Effector memory CD8-positive, alpha-beta T cell (primary cell): ENCODE measurements around the gene HFE.
"Not testable (repeated sequence)": the region's sequence is repeated elsewhere in the genome, so short reads cannot be mapped to it uniquely, and the experiment has no call there.

Source experiments
- ATAC-seq: fragments of 150-1000 bp; cut with Tn5 transposase; replicated peaks from 2 replicates; pipeline ENCODE4 v1.10.0; 2021; ENCODE audit warnings: mild to moderate bottlenecking, moderate library complexity
- DNase-seq, 3 experiments: peaks; one replicate each; pipeline ENCODE4 v3.0.0; 2021
- H3K27ac Mint-ChIP-seq, 2 donors: one replicate each; pipeline ENCODE4 v1.8.0; 2022; ENCODE audit warnings: mild to moderate bottlenecking in 2 of 2, mixed read lengths in 2 of 2, moderate library complexity in 2 of 2
- H3K27me3 Mint-ChIP-seq, 2 donors: one replicate each; pipeline ENCODE4 v1.8.0; 2022; ENCODE audit warnings: mixed read lengths in 2 of 2
- H3K36me3 Mint-ChIP-seq: one replicate; pipeline ENCODE4 v1.8.0; 2022; ENCODE audit warnings: mild to moderate bottlenecking, moderate library complexity, mixed read lengths; ENCODE audit not compliant: insufficient read depth
- H3K4me1 Mint-ChIP-seq, 2 donors: one replicate each; pipeline ENCODE4 v1.8.0; 2022; ENCODE audit warnings: low read depth in 2 of 2, mixed read lengths in 2 of 2
- H3K4me3 Mint-ChIP-seq, 2 donors: one replicate each; pipeline ENCODE4 v1.8.0; 2022; ENCODE audit warnings: mild to moderate bottlenecking in 2 of 2, mixed read lengths in 2 of 2, moderate library complexity in 2 of 2
- H3K9me3 Mint-ChIP-seq, 2 donors: one replicate each; pipeline ENCODE4 v1.8.0; 2022; ENCODE audit warnings: mixed read lengths in 2 of 2
- total RNA-seq, 9 experiments: gene quantifications; one replicate each; lab custom pipeline; 2026; lab: John Stamatoyannopoulos, UW

Gene HFE, protein sequence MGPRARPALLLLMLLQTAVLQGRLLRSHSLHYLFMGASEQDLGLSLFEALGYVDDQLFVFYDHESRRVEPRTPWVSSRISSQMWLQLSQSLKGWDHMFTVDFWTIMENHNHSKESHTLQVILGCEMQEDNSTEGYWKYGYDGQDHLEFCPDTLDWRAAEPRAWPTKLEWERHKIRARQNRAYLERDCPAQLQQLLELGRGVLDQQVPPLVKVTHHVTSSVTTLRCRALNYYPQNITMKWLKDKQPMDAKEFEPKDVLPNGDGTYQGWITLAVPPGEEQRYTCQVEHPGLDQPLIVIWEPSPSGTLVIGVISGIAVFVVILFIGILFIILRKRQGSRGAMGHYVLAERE
- 0 to 4.4 (median 0.67) reads per million in 9 experiments for total RNA-seq

DNA sequence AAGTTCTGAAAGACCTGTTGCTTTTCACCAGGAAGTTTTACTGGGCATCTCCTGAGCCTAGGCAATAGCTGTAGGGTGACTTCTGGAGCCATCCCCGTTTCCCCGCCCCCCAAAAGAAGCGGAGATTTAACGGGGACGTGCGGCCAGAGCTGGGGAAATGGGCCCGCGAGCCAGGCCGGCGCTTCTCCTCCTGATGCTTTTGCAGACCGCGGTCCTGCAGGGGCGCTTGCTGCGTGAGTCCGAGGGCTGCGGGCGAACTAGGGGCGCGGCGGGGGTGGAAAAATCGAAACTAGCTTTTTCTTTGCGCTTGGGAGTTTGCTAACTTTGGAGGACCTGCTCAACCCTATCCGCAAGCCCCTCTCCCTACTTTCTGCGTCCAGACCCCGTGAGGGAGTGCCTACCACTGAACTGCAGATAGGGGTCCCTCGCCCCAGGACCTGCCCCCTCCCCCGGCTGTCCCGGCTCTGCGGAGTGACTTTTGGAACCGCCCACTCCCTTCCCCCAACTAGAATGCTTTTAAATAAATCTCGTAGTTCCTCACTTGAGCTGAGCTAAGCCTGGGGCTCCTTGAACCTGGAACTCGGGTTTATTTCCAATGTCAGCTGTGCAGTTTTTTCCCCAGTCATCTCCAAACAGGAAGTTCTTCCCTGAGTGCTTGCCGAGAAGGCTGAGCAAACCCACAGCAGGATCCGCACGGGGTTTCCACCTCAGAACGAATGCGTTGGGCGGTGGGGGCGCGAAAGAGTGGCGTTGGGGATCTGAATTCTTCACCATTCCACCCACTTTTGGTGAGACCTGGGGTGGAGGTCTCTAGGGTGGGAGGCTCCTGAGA, at the start of gene HFE:
Gene HFE (plus strand): TSS at position 146 of the 832 bp plus-strand sequence. CDS start 12 bp downstream, at position 158.
- Mint-ChIP-seq H3K4me1 (peaks cover 18 to 20% of the 10 kb centered on the region in 2 donors), H3K27me3 (no peaks in the 10 kb centered on the region), H3K27ac (peak within 1 kb of the TSS; percentile 76 to 89), H3K9me3 (no peaks in the 10 kb centered on the region), H3K4me3 (peak within 1 kb of the TSS; percentile 87 to 90), H3K36me3 (peaks cover 3% of the 10 kb centered on the region)
- ATAC-seq = peak; percentile 31
- DNase-seq = peak in 2 of 3 experiments; percentile 13 to 21

DNA sequence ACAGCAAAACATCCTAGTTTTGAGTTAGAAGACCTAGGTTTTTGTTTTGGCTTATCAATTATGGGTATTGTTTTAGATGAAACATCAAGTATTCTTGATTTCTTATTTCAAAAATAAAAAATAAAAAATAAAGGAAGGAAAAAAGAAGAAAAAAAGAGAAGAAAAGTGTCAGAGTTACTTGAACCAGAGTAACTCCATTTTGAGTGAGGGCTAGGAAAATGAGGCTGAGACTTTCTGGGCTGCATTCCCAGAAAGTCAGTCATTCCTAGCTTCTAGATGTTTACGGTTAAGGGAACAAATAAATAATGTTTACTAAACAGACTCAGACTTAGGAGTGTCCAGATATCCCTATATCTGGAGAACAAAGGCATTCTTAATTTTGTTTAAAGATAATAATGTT, 45.3 kb upstream of the HFE start:
- Mint-ChIP-seq H3K4me1 (peaks cover 15 to 18% of the 10 kb centered on the region in 2 donors), H3K27ac (no peak overlapping the region), H3K9me3 (no peaks in the 10 kb centered on the region), H3K27me3 (no peaks in the 10 kb centered on the region), H3K4me3 (no peak overlapping the region), H3K36me3 (peaks cover 30% of the 10 kb centered on the region)
- ATAC-seq (no peak), DNase-seq (no peak)

DNA sequence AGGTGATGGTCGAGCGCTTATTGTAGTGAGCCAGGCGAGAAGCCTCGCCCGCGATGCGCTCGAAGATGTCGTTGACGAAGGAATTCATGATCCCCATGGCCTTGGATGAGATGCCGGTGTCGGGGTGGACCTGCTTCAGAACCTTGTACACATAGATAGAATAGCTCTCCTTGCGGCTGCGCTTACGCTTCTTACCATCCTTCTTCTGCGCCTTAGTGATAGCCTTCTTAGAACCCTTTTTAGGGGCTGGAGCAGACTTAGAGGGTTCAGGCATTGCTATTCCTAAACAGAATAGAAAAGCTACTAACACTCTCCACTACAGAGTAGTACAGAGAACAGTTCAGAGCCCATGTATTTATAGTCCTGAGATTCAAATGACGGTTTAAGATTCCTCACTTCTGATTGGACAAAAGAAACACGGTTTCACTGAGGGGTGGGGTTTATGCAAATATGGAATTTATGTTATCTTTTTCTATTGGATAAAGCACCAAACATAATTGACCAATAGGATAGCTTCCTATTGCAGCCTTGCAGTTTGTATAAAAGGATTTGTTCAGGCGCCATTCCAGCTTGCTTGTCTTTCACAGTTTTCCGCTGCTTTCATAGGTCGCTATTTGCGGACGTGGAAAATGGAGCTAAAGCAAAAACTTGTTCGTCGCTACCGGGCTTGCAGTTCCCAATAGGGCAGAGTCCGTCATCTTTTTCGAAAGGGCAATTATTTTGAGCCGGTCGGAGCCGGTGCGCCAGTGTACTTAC, 43.7 kb upstream of the HFE start:
- ATAC-seq (peak; percentile 79), DNase-seq (peak; percentile 61 to 75 (median 69))
- peak overlapping the region; percentile 91 to 94 for H3K27ac Mint-ChIP-seq
- H3K27me3 Mint-ChIP-seq = no peaks in the 10 kb centered on the region
- peaks cover 15 to 18% of the 10 kb centered on the region in 2 donors for H3K4me1 Mint-ChIP-seq
- H3K9me3 Mint-ChIP-seq = no peaks in the 10 kb centered on the region
- peaks cover 30% of the 10 kb centered on the region for H3K36me3 Mint-ChIP-seq
- H3K4me3 Mint-ChIP-seq = peak overlapping the region; percentile 88 to 94

DNA sequence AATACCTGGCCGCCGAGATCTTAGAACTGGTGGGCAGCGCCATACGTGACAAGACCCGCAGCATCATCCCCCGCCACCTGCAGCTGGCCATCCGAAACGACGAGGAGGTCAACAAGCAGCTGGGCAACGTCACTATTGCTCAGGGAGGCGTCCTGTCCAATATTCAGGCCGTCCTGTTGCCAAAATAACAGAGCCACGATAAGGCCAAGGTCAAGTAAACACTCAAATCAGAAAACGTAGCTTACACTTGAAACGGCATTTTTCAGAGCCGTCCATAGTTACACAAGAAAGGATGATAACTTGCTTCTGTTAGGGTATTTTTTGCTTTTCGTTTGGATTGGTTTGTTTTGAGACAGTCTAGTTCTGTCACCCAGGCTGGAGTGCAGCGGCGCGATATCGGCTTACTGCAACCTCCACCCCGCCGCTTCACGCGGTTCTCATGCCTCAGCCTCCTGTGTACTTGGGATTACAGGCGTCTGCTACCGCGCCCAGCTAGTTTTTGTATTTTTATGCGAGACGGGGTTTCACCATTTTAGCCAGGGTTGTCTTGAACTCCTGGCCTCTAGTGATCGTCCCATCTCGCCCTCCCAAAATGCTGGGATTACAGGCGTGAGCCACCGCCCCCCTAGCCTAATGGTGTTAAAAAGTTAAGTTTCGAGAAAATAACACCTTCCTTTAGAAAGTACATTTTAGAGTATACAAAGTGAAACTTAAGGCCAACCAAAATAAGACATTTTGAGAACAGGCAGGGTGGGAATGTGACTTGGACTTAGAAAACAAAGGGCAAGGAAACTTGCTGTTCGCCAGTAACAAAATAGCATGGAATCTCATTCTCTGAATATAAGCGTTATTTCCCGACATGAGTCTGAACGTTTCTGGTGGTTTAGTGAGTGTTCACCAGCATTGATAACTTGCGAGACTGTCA, 42.8 kb upstream of the HFE start:
- no peaks in the 10 kb centered on the region for H3K27me3 Mint-ChIP-seq
- no peaks in the 10 kb centered on the region for H3K9me3 Mint-ChIP-seq
- ATAC-seq (peak; percentile 25), DNase-seq (peak; percentile 37 to 46 (median 39))
- peaks cover 30% of the 10 kb centered on the region for H3K36me3 Mint-ChIP-seq
- H3K4me1 Mint-ChIP-seq = peaks cover 15 to 18% of the 10 kb centered on the region in 2 donors
- peak overlapping the region; percentile 88 to 94 for H3K4me3 Mint-ChIP-seq
- H3K27ac Mint-ChIP-seq = peak overlapping the region; percentile 91 to 94

DNA sequence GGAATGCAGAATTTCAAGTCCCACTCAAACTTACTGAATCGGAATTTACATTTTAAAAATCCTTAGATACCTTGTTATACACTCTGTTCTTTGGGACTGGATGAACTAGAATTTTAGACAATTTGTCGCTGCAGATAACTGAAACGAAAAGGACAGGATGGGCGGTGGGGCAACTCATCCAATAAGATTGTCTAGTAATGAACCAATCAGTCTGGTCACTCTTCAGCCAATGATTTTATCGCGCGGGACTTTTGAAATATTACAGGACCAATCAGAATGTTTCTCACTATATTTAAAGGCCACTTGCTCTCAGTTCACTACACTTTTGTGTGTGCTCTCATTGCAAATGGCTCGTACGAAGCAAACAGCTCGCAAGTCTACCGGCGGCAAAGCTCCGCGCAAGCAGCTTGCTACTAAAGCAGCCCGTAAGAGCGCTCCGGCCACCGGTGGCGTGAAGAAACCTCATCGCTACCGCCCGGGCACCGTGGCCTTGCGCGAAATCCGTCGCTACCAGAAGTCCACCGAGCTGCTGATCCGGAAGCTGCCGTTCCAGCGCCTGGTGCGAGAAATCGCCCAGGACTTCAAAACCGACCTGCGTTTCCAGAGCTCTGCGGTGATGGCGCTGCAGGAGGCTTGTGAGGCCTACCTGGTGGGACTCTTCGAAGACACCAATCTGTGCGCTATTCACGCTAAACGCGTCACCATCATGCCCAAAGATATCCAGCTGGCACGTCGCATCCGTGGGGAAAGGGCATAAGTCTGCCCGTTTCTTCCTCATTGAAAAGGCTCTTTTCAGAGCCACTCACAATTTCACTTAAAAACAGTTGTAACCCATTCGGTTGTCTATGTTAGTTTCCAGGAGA, 41.9 kb upstream of the HFE start:
- Mint-ChIP-seq H3K9me3 (no peaks in the 10 kb centered on the region), H3K4me3 (peak overlapping the region; percentile 88 to 94), H3K36me3 (peaks cover 30% of the 10 kb centered on the region), H3K27me3 (no peaks in the 10 kb centered on the region), H3K4me1 (peaks cover 15 to 18% of the 10 kb centered on the region in 2 donors), H3K27ac (peak overlapping the region; percentile 91 to 94)
- peak; percentile 85 to 88 (median 88) for DNase-seq
- peak; percentile 57 for ATAC-seq

DNA sequence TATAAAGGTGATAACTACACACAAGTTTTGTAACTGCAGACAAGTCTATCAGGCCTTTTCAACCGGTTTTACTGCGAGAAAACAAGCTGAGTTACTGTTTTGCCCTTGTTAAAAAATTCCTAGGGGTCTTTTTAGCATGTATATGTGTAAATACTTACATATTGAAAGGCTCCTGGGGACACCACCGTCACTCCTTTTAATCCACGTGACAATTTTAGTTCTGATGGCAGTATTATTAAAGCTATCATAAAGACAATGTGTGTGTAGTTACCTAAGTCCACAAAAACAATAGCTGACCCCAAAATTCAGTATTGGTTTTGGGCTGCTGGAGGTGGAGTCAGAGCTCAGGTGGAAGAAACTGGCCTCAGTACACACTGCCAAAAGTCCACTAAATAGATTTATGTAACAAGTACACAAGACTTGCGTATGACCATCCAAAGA, 41.3 kb upstream of the HFE start:
- H3K4me3 Mint-ChIP-seq = peak overlapping the region; percentile 88 to 94
- H3K9me3 Mint-ChIP-seq = no peaks in the 10 kb centered on the region
- peaks cover 15 to 18% of the 10 kb centered on the region in 2 donors for H3K4me1 Mint-ChIP-seq
- no peaks in the 10 kb centered on the region for H3K27me3 Mint-ChIP-seq
- peaks cover 30% of the 10 kb centered on the region for H3K36me3 Mint-ChIP-seq
- peak overlapping the region; percentile 91 to 94 for H3K27ac Mint-ChIP-seq
- no peak for ATAC-seq
- DNase-seq = no peak

DNA sequence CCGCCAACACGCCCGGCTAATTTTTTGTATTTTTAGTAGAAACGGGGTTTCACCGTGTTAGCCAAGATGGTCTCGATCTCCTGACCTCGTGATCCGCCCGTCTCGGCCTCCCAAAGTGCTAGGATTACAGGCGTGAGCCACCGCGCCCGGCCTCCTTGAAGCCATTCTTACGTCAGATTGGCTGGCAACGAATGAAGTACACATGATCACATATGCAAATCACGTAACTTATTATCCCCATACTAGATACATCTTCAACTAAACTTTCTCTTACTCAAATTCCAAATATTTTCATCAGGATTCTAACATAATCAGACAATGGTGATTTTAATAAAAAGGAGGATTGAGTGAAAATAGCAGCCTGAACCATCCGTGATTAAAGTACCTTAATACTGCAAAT, 39.9 kb upstream of the HFE start:
- ATAC-seq, H3K27ac Mint-ChIP-seq, H3K27me3 Mint-ChIP-seq, H3K4me3 Mint-ChIP-seq, H3K9me3 Mint-ChIP-seq, DNase-seq: not testable (repeated sequence)
- Mint-ChIP-seq H3K4me1 (peaks cover 15 to 18% of the 10 kb centered on the region in 2 donors), H3K36me3 (peaks cover 30% of the 10 kb centered on the region)

DNA sequence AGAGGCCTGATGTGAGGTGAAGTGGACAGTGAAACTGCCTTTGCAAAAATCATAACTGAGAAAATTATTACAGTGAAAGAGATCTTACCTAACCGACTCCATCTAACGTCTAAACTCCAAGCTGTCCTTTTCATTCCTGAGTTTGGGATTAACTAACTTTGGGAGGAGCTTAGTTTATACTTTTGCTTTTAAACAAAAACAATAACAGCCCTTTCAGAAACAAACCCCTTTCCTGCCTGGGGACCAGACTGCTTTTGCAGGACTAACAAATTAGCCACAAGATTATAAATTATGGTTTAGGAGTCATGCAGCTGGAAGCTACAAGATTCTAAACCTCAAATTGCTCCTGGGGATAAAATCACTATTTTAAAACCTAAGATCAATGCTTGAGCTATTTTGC, 38.6 kb upstream of the HFE start:
- peaks cover 29% of the 10 kb centered on the region for H3K36me3 Mint-ChIP-seq
- H3K4me1 Mint-ChIP-seq = peaks cover 7 to 13% of the 10 kb centered on the region in 2 donors
- no peak overlapping the region for H3K27ac Mint-ChIP-seq
- no peaks in the 10 kb centered on the region for H3K27me3 Mint-ChIP-seq
- ATAC-seq (no peak), DNase-seq (no peak)
- H3K9me3 Mint-ChIP-seq = no peaks in the 10 kb centered on the region
- no peak overlapping the region for H3K4me3 Mint-ChIP-seq

DNA sequence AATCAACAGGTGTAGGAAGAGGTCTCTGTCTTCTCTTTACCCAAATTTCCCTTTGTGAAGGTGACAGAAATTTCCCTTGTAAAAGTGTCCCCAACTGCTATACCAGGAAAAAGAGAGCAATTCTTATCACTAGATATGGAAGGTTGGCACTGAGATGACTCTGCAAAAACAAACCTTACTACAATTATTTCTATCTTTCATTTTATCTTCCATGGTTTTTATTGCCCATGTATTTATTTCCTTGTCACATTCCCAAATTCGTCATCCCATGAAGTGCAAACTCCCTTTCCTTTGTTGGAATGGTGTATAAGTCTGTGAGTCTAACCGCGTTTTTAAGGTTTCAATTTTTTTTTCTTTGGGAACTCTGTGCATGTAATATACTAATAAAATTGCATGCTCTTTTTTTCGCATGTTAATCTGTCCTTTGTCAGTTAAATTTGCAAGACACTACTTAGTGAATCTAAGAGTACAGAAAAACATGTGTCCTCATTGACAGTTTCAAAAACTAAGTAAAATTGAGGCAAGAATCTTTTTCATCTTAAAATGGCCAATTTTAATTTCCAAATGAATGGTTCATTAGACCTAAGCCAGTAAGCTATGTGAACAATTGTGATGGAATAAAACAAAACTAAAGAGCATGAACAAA, 35.4 kb upstream of the HFE start:
- no peak overlapping the region for H3K27ac Mint-ChIP-seq

DNA sequence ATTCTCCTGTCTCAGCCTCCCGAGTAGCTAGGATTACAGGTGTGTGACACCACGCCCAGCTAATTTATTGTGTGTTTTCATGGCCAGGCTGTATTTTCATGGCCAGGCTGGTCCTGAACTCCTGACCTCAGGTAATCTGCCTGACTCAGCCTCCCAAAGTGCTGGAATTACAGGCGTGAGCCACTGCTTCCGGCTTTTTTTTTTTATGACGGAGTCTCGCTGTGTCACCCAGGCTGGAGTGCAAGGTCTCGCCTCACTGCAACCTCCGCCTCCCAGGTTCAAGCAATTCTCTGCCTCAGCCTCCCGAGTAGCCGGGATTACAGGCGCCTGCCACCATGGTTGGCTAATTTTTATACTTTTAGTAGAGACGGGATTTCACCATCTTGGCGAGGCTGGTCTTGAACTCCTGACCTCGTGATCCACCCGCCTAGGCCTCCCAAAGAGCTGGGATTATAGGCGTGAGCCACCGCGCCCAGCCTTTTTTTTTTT, 34.4 kb upstream of the HFE start:
- H3K27me3 Mint-ChIP-seq, DNase-seq, H3K27ac Mint-ChIP-seq, H3K9me3 Mint-ChIP-seq, ATAC-seq, H3K4me3 Mint-ChIP-seq: not testable (repeated sequence)
- H3K4me1 Mint-ChIP-seq = peaks cover 28 to 29% of the 10 kb centered on the region in 2 donors
- H3K36me3 Mint-ChIP-seq = peaks cover 36% of the 10 kb centered on the region

More for the DNA sequence above, 35.4 kb upstream of the HFE start:
- no peaks in the 10 kb centered on the region for H3K9me3 Mint-ChIP-seq
- no peak for DNase-seq
- H3K36me3 Mint-ChIP-seq = peaks cover 35% of the 10 kb centered on the region
- no peak overlapping the region for H3K4me3 Mint-ChIP-seq
- no peaks in the 10 kb centered on the region for H3K27me3 Mint-ChIP-seq
- ATAC-seq = no peak
- peaks cover 26 to 29% of the 10 kb centered on the region in 2 donors for H3K4me1 Mint-ChIP-seq
